Measurements from ENCODE around the gene OPTC. TPM values are rescaled to one million over a fixed set of nuclear protein-coding genes. Genes with fewer than 3 reads are reported as not detected.
A peak's percentile ranks its signal among the peaks of the same experiment; 100 is the strongest.

The OPTC gene
- total and polyA plus RNA-seq, 2 of the 8 experiments (the other 6 are each of a cell fraction or from before 2014, with no cell fraction given) = 1.1 to 4.0 TPM

DNA sequence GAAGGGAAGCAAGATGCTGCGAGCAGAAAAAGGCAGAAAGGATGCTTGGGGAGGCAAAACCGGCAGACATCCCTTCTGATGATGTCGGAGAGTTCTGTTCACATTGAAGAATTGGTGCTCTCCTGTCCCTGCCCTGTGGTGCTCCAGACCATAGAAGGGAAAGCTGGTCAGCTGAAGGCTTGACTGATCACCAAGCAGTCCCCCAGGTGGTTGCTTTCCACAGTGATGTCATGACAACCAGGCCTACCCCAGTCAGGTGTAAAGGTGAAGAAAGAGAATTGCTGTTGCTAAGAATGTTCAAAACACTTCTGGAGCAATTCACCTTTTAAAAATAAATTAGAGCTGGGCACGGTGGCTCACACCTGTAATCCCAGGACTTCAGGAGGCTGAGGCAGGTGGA, 59.5 kb downstream of the OPTC start:
- WGBS, 2 experiments (ENCODE audit: extremely low coverage in 1 of 2, insufficient coverage in 1 of 2, insufficient read length in 1 of 2, insufficient replicate concordance in 2 of 2, low coverage in 1 of 2, low lambda C conversion rate in 2 of 2, missing lambda C conversion rate in 1 of 2) = 89% methylated on average over 4 of the region's 4 CpGs; no CpG with 5 or more reads in 1 of the 2 experiments
- no peak overlapping the region for H3K27ac ChIP-seq (ENCODE audit: low read depth, low read length)
- TF ChIP-seq CREB1 (IDR thresholded peaks at IDR 0.05) (no peak), BCL11A (IDR thresholded peaks at IDR 0.05; ENCODE audit: low read depth in 2 of 2, low read length in 2 of 2) (no peak), HDAC2 (IDR thresholded peaks at IDR 0.05; ENCODE audit: borderline replicate concordance in 1 of 2, low read depth in 2 of 2, low read length in 2 of 2) (no peak), POLR2AphosphoS5 (IDR thresholded peaks at IDR 0.05; ENCODE audit: low read depth, low read length) (no peak), SIX5 (IDR thresholded peaks at IDR 0.05; ENCODE audit: low read depth, low read length) (no peak), CEBPB (IDR thresholded peaks at IDR 0.05; ENCODE audit: low read depth, low read length) (no peak), BACH1 (IDR thresholded peaks at IDR 0.05; ENCODE audit: low read length) (no peak), EGR1 (IDR thresholded peaks at IDR 0.05; ENCODE audit: borderline replicate concordance, low read depth, low read length) (no peak), HDAC6 (IDR thresholded peaks at IDR 0.05; ENCODE audit: low read depth, low read length) (no peak)
- TF ChIP-seq, protein P1, sequence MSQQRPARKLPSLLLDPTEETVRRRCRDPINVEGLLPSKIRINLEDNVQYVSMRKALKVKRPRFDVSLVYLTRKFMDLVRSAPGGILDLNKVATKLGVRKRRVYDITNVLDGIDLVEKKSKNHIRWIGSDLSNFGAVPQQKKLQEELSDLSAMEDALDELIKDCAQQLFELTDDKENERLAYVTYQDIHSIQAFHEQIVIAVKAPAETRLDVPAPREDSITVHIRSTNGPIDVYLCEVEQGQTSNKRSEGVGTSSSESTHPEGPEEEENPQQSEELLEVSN (IDR thresholded peaks at IDR 0.05) = no peak

More for the DNA sequence above, 59.5 kb downstream of the OPTC start:
- Histone ChIP-seq H3K27me3 (replicated peaks in 1 of 4; ENCODE audit: control insufficient read depth in 3 of 4, extremely low read depth in 1 of 4, insufficient read depth in 3 of 4, low read length in 3 of 4) (no peaks in the 10 kb centered on the region), H4K91ac (replicated peaks; ENCODE audit: insufficient read length, low read length) (no peak overlapping the region), H3K79me2 (ENCODE audit: control insufficient read depth in 1 of 2, insufficient read depth in 2 of 2, low read length in 2 of 2) (no peaks in the 10 kb centered on the region), H3K79me1 (ENCODE audit: low read depth, low read length) (no peaks in the 10 kb centered on the region), H4K8ac (ENCODE audit: extremely low read depth, insufficient read depth, low read length) (no peak overlapping the region), H2BK15ac (ENCODE audit: low read length) (peak overlapping the region; percentile 8; the same call in 1 of the 2 replicates), H2AK5ac (ENCODE audit: low read depth, low read length) (no peak overlapping the region), H3K23ac (ENCODE audit: insufficient read length) (no peak overlapping the region), H4K5ac (ENCODE audit: insufficient read length, low read depth, low read length) (no peak overlapping the region), H3K9ac (replicated peaks in 1 of 4; ENCODE audit: extremely low read depth in 1 of 4, low read depth in 3 of 4, low read length in 3 of 4) (no peak overlapping the region), H3K18ac (ENCODE audit: extremely low read depth, low read length) (no peak overlapping the region), H3K56ac (replicated peaks; ENCODE audit: insufficient read length, low read depth, low read length) (no peak overlapping the region), H2BK5ac (ENCODE audit: low read depth, low read length) (no peak overlapping the region), H3K23me2 (ENCODE audit: low read depth, low read length) (no peaks in the 10 kb centered on the region), H4K20me1 (replicated peaks in 1 of 2; ENCODE audit: control insufficient read depth in 1 of 2, insufficient read depth in 2 of 2, low read length in 2 of 2) (no peaks in the 10 kb centered on the region), H2AFZ (ENCODE audit: low read length) (no peak overlapping the region), H3K4me1 (replicated peaks in 1 of 4; ENCODE audit: control insufficient read depth in 3 of 4, insufficient read depth in 4 of 4, low read length in 3 of 4) (peaks cover 4 to 31% (median 18%) of the 10 kb centered on the region in 4 experiments), H3K4ac (replicated peaks; ENCODE audit: insufficient read length, low read depth, low read length) (no peak overlapping the region), H2BK20ac (ENCODE audit: low read length) (no peak overlapping the region), H3K4me2 (ENCODE audit: insufficient read depth in 1 of 2, low read depth in 2 of 2, low read length in 2 of 2) (no peak overlapping the region), H2BK120ac (replicated peaks; ENCODE audit: low read depth, low read length) (no peak overlapping the region), H3K14ac (ENCODE audit: insufficient read length) (no peak overlapping the region), H3K36me3 (ENCODE audit: control insufficient read depth in 2 of 4, insufficient read depth in 4 of 4, low read length in 3 of 4) (no peaks in the 10 kb centered on the region), H2BK12ac (ENCODE audit: low read depth, low read length) (no peak overlapping the region), H3K9me3 (ENCODE audit: insufficient read depth in 2 of 2, low read depth in 1 of 2, low read length in 1 of 2) (no peaks in the 10 kb centered on the region), H3K4me3 (ENCODE audit: extremely low read depth in 1 of 4, insufficient read depth in 2 of 4, low read depth in 3 of 4, low read length in 4 of 4) (no peak overlapping the region)
- no peak for DNase-seq (ENCODE audit: low read depth in 1 of 2, low spot score in 2 of 2)
- POLR2A ChIA-PET (ENCODE audit: partially characterized antibody) = no interaction called here
- no peak for FAIRE-seq
- CTCF ChIA-PET (ENCODE audit: partially characterized antibody) = interaction anchor here (0.7 to 1.4 kb wide), 2 partner anchors 9 to 50 kb away, joined by 4 read pairs; no protein-coding TSS in a partner anchor
